B cell (primary cell): ENCODE data around the gene PCDHGA3.

Source experiments
- EZH2 ChIP-seq: IDR thresholded peaks from 2 replicates; pipeline ENCODE4 v1.6.1; 2012; ENCODE audit warnings: borderline replicate concordance, low read depth, mild to moderate bottlenecking, moderate library complexity, low read length; ENCODE audit not compliant: insufficient read depth, poor library complexity, severe bottlenecking
- TF ChIP-seq, protein P1 (sequence below): fragments of 200-600 bp; IDR thresholded peaks from one replicate; pipeline ENCODE4 v1.8.0; 2022; ENCODE audit warnings: antibody characterized with exemption, mild to moderate bottlenecking

DNA sequence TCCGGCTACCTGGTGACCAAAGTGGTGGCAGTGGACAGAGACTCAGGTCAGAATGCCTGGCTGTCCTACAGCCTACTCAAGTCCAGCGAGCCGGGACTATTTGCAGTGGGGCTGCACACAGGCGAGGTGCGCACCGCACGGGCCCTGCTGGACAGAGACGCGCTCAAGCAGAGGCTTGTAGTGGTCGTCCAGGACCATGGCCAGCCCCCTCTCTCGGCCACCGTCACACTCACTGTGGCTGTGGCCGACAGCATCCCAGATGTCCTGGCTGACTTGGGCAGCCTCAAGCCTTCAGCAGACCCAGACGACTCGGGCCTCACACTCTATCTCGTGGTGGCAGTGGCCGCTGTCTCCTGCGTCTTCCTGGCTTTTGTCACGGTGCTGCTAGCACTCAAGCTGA lies 13.3 kb downstream of the PCDHGA3 start:
- TF ChIP-seq, protein P1, sequence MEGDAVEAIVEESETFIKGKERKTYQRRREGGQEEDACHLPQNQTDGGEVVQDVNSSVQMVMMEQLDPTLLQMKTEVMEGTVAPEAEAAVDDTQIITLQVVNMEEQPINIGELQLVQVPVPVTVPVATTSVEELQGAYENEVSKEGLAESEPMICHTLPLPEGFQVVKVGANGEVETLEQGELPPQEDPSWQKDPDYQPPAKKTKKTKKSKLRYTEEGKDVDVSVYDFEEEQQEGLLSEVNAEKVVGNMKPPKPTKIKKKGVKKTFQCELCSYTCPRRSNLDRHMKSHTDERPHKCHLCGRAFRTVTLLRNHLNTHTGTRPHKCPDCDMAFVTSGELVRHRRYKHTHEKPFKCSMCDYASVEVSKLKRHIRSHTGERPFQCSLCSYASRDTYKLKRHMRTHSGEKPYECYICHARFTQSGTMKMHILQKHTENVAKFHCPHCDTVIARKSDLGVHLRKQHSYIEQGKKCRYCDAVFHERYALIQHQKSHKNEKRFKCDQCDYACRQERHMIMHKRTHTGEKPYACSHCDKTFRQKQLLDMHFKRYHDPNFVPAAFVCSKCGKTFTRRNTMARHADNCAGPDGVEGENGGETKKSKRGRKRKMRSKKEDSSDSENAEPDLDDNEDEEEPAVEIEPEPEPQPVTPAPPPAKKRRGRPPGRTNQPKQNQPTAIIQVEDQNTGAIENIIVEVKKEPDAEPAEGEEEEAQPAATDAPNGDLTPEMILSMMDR = no peak
- no peak for TF ChIP-seq EZH2
